HepG2 (cell line): ENCODE data around the gene RPL41. TPM values are rescaled to one million over a fixed set of nuclear protein-coding genes. Genes with fewer than 3 reads are reported as not detected.
A peak's percentile ranks its signal among the peaks of the same experiment; 100 is the strongest.

Experiments used
- ATF7 ChIP-seq, 2 experiments: fragments of 450-650 bp in 1 of 2; sonication (generic) in 1 of 2; formaldehyde crosslinking in 1 of 2; IDR thresholded peaks; 2 replicates each; pipeline versions ENCODE4 v1.4.0 to v1.6.1; 2016 to 2020; ENCODE audit warnings: antibody characterized with exemption in 1 of 2, mild to moderate bottlenecking in 1 of 2, missing genetic modification reagents in 1 of 2
- HDAC1 ChIP-seq: sonication (generic); formaldehyde crosslinking; IDR thresholded peaks from 2 replicates; pipeline ENCODE4 v1.5.1; 2020; ENCODE audit warnings: mild to moderate bottlenecking, missing genetic modification reagents
- KAT2B ChIP-seq: fragments of 150-350 bp; IDR thresholded peaks from 2 replicates; pipeline ENCODE4 v1.6.1; 2014; ENCODE audit warnings: low read depth, low read length, borderline replicate concordance
- MAFG ChIP-seq: sonication (generic); formaldehyde crosslinking; IDR thresholded peaks from 2 replicates; pipeline ENCODE4 v1.5.1; 2020; ENCODE audit warnings: mild to moderate bottlenecking, missing genetic modification reagents
- PITX1 ChIP-seq: sonication (generic); formaldehyde crosslinking; IDR thresholded peaks from 2 replicates; pipeline ENCODE4 v1.5.1; 2020; ENCODE audit warnings: mild to moderate bottlenecking, missing genetic modification reagents
- POGZ ChIP-seq: sonication (generic); formaldehyde crosslinking; IDR thresholded peaks from 2 replicates; pipeline ENCODE4 v1.4.0; 2020; ENCODE audit warnings: mild to moderate bottlenecking, missing genetic modification reagents
- RAD51 ChIP-seq: fragments of 450-650 bp; IDR thresholded peaks from 2 replicates; pipeline ENCODE4 v1.6.1; 2016; ENCODE audit warnings: borderline replicate concordance
- SIX4 ChIP-seq: sonication (generic); formaldehyde crosslinking; IDR thresholded peaks from 2 replicates; pipeline ENCODE4 v1.4.0; 2020; ENCODE audit warnings: missing genetic modification reagents
- SP5 ChIP-seq: IDR thresholded peaks from 2 replicates; pipeline ENCODE4 v1.6.1; 2016; ENCODE audit warnings: low read depth, borderline replicate concordance
- ZBTB38 ChIP-seq: sonication (generic); formaldehyde crosslinking; IDR thresholded peaks from 2 replicates; pipeline ENCODE4 v1.5.1; 2020; ENCODE audit warnings: mild to moderate bottlenecking, missing genetic modification reagents
- ZFP36L1 ChIP-seq: sonication (generic); formaldehyde crosslinking; IDR thresholded peaks from 2 replicates; pipeline ENCODE4 v1.8.0; 2022; ENCODE audit warnings: mild to moderate bottlenecking, missing genetic modification reagents, moderate library complexity
- ZNF549 ChIP-seq: sonication (generic); formaldehyde crosslinking; IDR thresholded peaks from 2 replicates; pipeline ENCODE4 v1.5.0; 2020; ENCODE audit warnings: missing genetic modification reagents
- ZNF564 ChIP-seq: sonication (generic); formaldehyde crosslinking; IDR thresholded peaks from 2 replicates; pipeline ENCODE4 v1.8.1; 2023; ENCODE audit warnings: mild to moderate bottlenecking, missing genetic modification reagents
- ZNF652 ChIP-seq: IDR thresholded peaks from 2 replicates; pipeline ENCODE4 v1.6.1; 2016; ENCODE audit warnings: low read depth, borderline replicate concordance
- ZNF703 ChIP-seq: sonication (generic); formaldehyde crosslinking; IDR thresholded peaks from 2 replicates; pipeline ENCODE4 v1.5.1; 2020; ENCODE audit warnings: missing genetic modification reagents, mild to moderate bottlenecking, moderate library complexity, borderline replicate concordance
- ZNF772 ChIP-seq: sonication (generic); formaldehyde crosslinking; IDR thresholded peaks from 2 replicates; pipeline ENCODE4 v1.5.0; 2020; ENCODE audit warnings: mild to moderate bottlenecking, missing genetic modification reagents
- ZSCAN25 ChIP-seq: sonication (generic); formaldehyde crosslinking; IDR thresholded peaks from 2 replicates; pipeline ENCODE4 v1.8.0; 2022; ENCODE audit warnings: mild to moderate bottlenecking, missing genetic modification reagents
- ZSCAN30 ChIP-seq: sonication (generic); formaldehyde crosslinking; IDR thresholded peaks from 2 replicates; pipeline ENCODE4 v1.5.0; 2020; ENCODE audit warnings: mild to moderate bottlenecking, missing genetic modification reagents
- polyA plus RNA-seq, 8 experiments: library from polyadenylated mRNA; depleted of rRNA in 3 of 8; stranded (reverse) in 7 of 8; unstranded in 1 of 8; fragments of >200 nt; fragmentation: Illumina TruSeq in 4 of 8; extraction: Trizol in 4 of 8; gene quantifications; 2 replicates each; pipeline versions ENCODE4 v1.2.1 to v1.2.3, GENCODE V29; 2011 to 2016; ENCODE audit warnings: low read depth in 4 of 8, missing spikeins in 1 of 8, mixed read lengths in 1 of 8; ENCODE audit not compliant: insufficient read depth in 1 of 8
- total RNA-seq, 5 experiments: library from RNA; depleted of rRNA; stranded (reverse); fragments of >200 nt; fragmentation: Illumina TruSeq; extraction: Trizol; gene quantifications; 2 replicates each; pipeline ENCODE4 v1.2.3, GENCODE V29; 2016; ENCODE audit warnings: low read depth in 1 of 5
- TF ChIP-seq, protein P1 (sequence below), 2 experiments: fragments of 450-650 bp in 1 of 2; sonication (generic) in 1 of 2; formaldehyde crosslinking; IDR thresholded peaks; 2 replicates each; pipeline versions ENCODE4 v1.5.0 to v1.8.0; 2020 to 2022; ENCODE audit warnings: mild to moderate bottlenecking in 1 of 2, missing genetic modification reagents in 1 of 2
- TF ChIP-seq, protein P2 (sequence below): sonication (generic); formaldehyde crosslinking; IDR thresholded peaks from 2 replicates; pipeline ENCODE4 v1.5.1; 2020; ENCODE audit warnings: missing genetic modification reagents, mild to moderate bottlenecking, borderline replicate concordance
- TF ChIP-seq, protein P3 (sequence below): sonication (generic); formaldehyde crosslinking; IDR thresholded peaks from 2 replicates; pipeline ENCODE4 v1.4.0; 2020; ENCODE audit warnings: mild to moderate bottlenecking, missing genetic modification reagents
- TF ChIP-seq, protein P4 (sequence below): sonication (generic); formaldehyde crosslinking; IDR thresholded peaks from 2 replicates; pipeline ENCODE4 v1.4.0; 2020; ENCODE audit warnings: mild to moderate bottlenecking, missing genetic modification reagents

The RPL41 gene
- total and polyA plus RNA-seq, 2 of the 13 experiments (the other 11 are each of a cell fraction or from before 2014, with no cell fraction given) = 4,012 to 7,670 TPM

DNA sequence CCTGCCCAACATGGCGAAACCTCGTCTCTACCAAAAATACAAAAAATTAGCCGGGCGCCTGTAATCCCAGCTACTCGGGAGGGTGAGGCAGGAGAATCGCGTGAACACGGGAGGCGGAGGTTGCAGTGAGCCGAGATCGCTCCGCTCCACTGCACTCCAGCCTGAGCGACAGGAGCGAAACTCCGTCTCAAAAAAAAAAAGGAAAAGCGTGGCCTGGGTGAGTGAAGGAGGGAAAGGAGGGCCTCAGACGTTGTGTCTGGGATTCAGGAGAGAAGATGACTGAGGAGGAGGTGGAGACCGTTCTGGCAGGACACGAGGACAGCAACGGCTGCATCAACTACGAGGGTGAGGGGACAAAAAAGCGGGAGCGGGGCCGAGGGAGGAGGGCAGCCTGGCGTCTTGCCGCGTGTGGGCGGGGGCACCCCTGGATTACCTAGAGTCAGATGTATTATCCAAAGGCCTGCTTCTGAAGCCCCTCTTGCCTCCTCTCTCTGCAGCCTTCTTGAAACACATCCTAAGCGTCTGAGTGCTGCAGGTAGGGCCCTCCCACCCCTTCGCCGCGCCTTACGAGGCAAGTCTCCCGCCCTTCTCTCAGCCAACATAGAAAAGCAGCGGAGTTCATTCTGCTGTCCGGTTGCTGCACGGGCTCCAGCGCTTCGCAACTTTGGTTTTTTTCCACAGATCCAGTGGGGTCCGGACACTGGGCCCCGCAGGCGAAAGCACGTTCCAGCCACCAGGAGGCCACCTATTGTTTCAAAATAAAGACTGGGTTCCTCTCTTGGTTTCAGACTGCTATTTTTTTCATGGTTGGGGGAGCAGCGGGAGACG is 41.0 kb downstream of the RPL41 start (continued):
- TF ChIP-seq ZFP36L1 (CRISPR knock-in tag) (no peak), ZSCAN25 (no peak), KAT2B (no peak), RAD51 (no peak), ZNF549 (CRISPR knock-in tag) (0 out of 2 replicates have a peak, but pooled peaks have one; percentile 60), ZNF564 (no peak), POGZ (CRISPR knock-in tag) (no peak), SP5 (CRISPR knock-in tag) (no peak), PITX1 (CRISPR knock-in tag) (no peak), SIX4 (no peak), HDAC1 (CRISPR knock-in tag) (no peak; the same call in 1 of the 2 replicates), MAFG (CRISPR knock-in tag) (no peak), ATF7 (IDR thresholded peaks at IDR 0.05) (no peak), ATF7 (CRISPR knock-in tag; IDR thresholded peaks at IDR 0.05) (peak; percentile 32; the same call in 1 of the 2 replicates), ZNF772 (CRISPR knock-in tag) (no peak; the same call in 1 of the 2 replicates), ZBTB38 (CRISPR knock-in tag) (peak; percentile 97), ZNF652 (CRISPR knock-in tag) (peak; percentile 41; the same call in 1 of the 2 replicates), ZSCAN30 (CRISPR knock-in tag) (no peak), ZNF703 (CRISPR knock-in tag) (no peak)
- TF ChIP-seq, protein P1, sequence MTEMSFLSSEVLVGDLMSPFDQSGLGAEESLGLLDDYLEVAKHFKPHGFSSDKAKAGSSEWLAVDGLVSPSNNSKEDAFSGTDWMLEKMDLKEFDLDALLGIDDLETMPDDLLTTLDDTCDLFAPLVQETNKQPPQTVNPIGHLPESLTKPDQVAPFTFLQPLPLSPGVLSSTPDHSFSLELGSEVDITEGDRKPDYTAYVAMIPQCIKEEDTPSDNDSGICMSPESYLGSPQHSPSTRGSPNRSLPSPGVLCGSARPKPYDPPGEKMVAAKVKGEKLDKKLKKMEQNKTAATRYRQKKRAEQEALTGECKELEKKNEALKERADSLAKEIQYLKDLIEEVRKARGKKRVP (CRISPR knock-in tag; IDR thresholded peaks at IDR 0.05) = 0 out of 4 replicates have a peak, but pooled peaks of 1 of the 2 experiments have one; percentile 1
- TF ChIP-seq, protein P2, sequence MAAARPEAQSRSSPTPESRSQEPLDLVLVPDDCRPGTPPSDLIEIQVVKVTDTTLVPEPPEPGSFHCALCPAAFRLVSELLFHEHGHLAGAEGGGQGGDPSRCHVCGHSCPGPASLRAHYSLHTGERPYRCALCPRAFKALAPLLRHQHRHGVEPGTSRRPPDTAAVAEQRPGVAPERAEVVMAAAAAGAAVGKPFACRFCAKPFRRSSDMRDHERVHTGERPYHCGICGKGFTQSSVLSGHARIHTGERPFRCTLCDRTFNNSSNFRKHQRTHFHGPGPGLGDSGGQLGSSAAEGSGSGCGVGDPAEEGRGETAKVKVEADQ (CRISPR knock-in tag) = no peak
- TF ChIP-seq, protein P3, sequence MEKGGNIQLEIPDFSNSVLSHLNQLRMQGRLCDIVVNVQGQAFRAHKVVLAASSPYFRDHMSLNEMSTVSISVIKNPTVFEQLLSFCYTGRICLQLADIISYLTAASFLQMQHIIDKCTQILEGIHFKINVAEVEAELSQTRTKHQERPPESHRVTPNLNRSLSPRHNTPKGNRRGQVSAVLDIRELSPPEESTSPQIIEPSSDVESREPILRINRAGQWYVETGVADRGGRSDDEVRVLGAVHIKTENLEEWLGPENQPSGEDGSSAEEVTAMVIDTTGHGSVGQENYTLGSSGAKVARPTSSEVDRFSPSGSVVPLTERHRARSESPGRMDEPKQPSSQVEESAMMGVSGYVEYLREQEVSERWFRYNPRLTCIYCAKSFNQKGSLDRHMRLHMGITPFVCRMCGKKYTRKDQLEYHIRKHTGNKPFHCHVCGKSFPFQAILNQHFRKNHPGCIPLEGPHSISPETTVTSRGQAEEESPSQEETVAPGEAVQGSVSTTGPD (CRISPR knock-in tag) = no peak
- TF ChIP-seq, protein P4, sequence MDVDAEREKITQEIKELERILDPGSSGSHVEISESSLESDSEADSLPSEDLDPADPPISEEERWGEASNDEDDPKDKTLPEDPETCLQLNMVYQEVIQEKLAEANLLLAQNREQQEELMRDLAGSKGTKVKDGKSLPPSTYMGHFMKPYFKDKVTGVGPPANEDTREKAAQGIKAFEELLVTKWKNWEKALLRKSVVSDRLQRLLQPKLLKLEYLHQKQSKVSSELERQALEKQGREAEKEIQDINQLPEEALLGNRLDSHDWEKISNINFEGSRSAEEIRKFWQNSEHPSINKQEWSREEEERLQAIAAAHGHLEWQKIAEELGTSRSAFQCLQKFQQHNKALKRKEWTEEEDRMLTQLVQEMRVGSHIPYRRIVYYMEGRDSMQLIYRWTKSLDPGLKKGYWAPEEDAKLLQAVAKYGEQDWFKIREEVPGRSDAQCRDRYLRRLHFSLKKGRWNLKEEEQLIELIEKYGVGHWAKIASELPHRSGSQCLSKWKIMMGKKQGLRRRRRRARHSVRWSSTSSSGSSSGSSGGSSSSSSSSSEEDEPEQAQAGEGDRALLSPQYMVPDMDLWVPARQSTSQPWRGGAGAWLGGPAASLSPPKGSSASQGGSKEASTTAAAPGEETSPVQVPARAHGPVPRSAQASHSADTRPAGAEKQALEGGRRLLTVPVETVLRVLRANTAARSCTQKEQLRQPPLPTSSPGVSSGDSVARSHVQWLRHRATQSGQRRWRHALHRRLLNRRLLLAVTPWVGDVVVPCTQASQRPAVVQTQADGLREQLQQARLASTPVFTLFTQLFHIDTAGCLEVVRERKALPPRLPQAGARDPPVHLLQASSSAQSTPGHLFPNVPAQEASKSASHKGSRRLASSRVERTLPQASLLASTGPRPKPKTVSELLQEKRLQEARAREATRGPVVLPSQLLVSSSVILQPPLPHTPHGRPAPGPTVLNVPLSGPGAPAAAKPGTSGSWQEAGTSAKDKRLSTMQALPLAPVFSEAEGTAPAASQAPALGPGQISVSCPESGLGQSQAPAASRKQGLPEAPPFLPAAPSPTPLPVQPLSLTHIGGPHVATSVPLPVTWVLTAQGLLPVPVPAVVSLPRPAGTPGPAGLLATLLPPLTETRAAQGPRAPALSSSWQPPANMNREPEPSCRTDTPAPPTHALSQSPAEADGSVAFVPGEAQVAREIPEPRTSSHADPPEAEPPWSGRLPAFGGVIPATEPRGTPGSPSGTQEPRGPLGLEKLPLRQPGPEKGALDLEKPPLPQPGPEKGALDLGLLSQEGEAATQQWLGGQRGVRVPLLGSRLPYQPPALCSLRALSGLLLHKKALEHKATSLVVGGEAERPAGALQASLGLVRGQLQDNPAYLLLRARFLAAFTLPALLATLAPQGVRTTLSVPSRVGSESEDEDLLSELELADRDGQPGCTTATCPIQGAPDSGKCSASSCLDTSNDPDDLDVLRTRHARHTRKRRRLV (CRISPR knock-in tag) = no peak
